Measurements from ENCODE around the gene SULT4A1. TPM values are rescaled to one million over a fixed set of nuclear protein-coding genes. Genes with fewer than 3 reads are reported as not detected.

The SULT4A1 gene
- total RNA-seq, 2 donors from 2014 or later = not detected

- H3K4me3 Mint-ChIP-seq = no peak overlapping the region
- no peak overlapping the region for H3K27ac Mint-ChIP-seq
Observed at GRCh38 chr22:43840431-43840830, 21.9 kb downstream of the SULT4A1 start.

GRCh38 chr22:43839781-43840180, 22.5 kb downstream of the SULT4A1 start:
- Mint-ChIP-seq H3K27ac (no peak overlapping the region), H3K4me3 (no peak overlapping the region), H3K36me3 (no peaks in the 10 kb centered on the region), H3K4me1 (ENCODE audit: low read depth in 2 of 2) (no peaks in the 10 kb centered on the region), H3K9me3 (no peaks in the 10 kb centered on the region), H3K27me3 (no peaks in the 10 kb centered on the region)
- DNase-seq (ENCODE audit: low spot score) (no peak), ATAC-seq (no peak)

More at GRCh38 chr22:43840431-43840830, 21.9 kb downstream of the SULT4A1 start:
- Mint-ChIP-seq H3K27me3 (no peaks in the 10 kb centered on the region), H3K4me1 (ENCODE audit: low read depth in 2 of 2) (no peaks in the 10 kb centered on the region), H3K9me3 (no peaks in the 10 kb centered on the region), H3K36me3 (no peaks in the 10 kb centered on the region)
- no peak for DNase-seq (ENCODE audit: low spot score)
- ATAC-seq = no peak

GRCh38 chr22:43838571-43839307, 23.6 kb downstream of the SULT4A1 start:
- DNase-seq (ENCODE audit: low spot score) (no peak), ATAC-seq (no peak)
- Mint-ChIP-seq H3K9me3 (no peaks in the 10 kb centered on the region), H3K27ac (no peak overlapping the region), H3K4me1 (ENCODE audit: low read depth in 2 of 2) (no peaks in the 10 kb centered on the region), H3K36me3 (no peaks in the 10 kb centered on the region), H3K27me3 (no peaks in the 10 kb centered on the region), H3K4me3 (no peak overlapping the region)

- no peaks in the 10 kb centered on the region for H3K36me3 Mint-ChIP-seq
- DNase-seq (ENCODE audit: low spot score) (no peak), ATAC-seq (peak in 1 of 2 donors; percentile 12)
- H3K4me1 Mint-ChIP-seq (ENCODE audit: low read depth in 2 of 2) = no peaks in the 10 kb centered on the region
- H3K27me3 Mint-ChIP-seq = no peaks in the 10 kb centered on the region
- no peak overlapping the region for H3K4me3 Mint-ChIP-seq
- no peak overlapping the region for H3K27ac Mint-ChIP-seq
- H3K9me3 Mint-ChIP-seq = no peaks in the 10 kb centered on the region
Observed at GRCh38 chr22:43838161-43838560, 24.2 kb downstream of the SULT4A1 start.

- DNase-seq (ENCODE audit: low spot score) = no peak
- Mint-ChIP-seq H3K27me3 (peaks cover 0 to 3% of the 10 kb centered on the region in 2 donors), H3K4me3 (no peak overlapping the region), H3K27ac (no peak overlapping the region), H3K9me3 (no peaks in the 10 kb centered on the region), H3K4me1 (ENCODE audit: low read depth in 2 of 2) (no peaks in the 10 kb centered on the region), H3K36me3 (no peaks in the 10 kb centered on the region)
- ATAC-seq = no peak
Observed at GRCh38 chr22:43837666-43838065, 24.6 kb downstream of the SULT4A1 start.

DNA sequence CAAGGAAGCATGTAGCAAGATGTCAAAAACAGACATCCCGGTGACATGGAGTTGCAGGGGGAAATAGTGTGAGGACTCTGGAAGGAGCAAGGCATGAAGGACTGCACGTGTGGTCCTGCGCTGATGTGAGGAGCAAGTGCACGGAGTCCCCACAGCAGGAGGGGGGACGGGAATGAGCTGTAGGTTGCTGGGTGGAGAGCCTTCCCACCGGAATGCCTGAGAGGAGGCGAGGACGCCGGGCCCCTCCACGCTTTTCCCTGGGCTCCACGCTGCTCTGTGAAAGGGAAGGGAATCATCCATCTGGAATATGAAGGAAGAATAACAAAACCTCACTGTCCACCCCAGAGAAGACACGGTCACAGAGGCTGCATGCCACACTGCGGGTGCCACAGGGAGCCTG, 26.6 kb downstream of the SULT4A1 start:
- DNase-seq (ENCODE audit: low spot score) = no peak
- no peak overlapping the region for H3K27ac Mint-ChIP-seq
- ATAC-seq = no peak

DNA sequence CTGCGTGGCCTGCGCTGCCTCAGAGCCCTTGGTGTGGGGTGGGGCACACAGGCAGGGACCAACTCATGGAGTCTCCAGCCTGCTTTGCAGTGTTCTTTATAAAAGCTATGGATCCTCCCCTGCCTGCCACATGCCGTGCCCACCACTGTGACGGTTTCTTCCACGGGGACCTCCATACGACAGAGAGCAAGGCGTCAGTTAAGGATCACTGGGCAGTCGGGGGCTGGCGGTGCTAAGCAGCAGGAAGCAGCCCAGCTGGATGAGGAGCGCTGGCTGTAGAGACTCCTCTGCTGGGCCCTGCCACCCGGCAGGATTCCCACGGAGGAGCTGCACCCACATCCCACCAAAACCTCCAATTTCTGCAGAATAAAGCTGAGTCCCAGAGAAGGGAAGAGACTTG, 27.1 kb downstream of the SULT4A1 start:
- H3K9me3 Mint-ChIP-seq = no peaks in the 10 kb centered on the region
- DNase-seq (ENCODE audit: low spot score) (no peak), ATAC-seq (no peak)
- no peak overlapping the region for H3K4me3 Mint-ChIP-seq
- no peaks in the 10 kb centered on the region for H3K4me1 Mint-ChIP-seq (ENCODE audit: low read depth in 2 of 2)
- H3K36me3 Mint-ChIP-seq = no peaks in the 10 kb centered on the region
- H3K27me3 Mint-ChIP-seq = peaks cover 0 to 3% of the 10 kb centered on the region in 2 donors
- H3K27ac Mint-ChIP-seq = no peak overlapping the region

More for the DNA sequence above, 26.6 kb downstream of the SULT4A1 start:
- H3K36me3 Mint-ChIP-seq = no peaks in the 10 kb centered on the region
- H3K27me3 Mint-ChIP-seq = peaks cover 0 to 3% of the 10 kb centered on the region in 2 donors
- H3K9me3 Mint-ChIP-seq = no peaks in the 10 kb centered on the region
- H3K4me3 Mint-ChIP-seq = no peak overlapping the region
- no peaks in the 10 kb centered on the region for H3K4me1 Mint-ChIP-seq (ENCODE audit: low read depth in 2 of 2)

DNA sequence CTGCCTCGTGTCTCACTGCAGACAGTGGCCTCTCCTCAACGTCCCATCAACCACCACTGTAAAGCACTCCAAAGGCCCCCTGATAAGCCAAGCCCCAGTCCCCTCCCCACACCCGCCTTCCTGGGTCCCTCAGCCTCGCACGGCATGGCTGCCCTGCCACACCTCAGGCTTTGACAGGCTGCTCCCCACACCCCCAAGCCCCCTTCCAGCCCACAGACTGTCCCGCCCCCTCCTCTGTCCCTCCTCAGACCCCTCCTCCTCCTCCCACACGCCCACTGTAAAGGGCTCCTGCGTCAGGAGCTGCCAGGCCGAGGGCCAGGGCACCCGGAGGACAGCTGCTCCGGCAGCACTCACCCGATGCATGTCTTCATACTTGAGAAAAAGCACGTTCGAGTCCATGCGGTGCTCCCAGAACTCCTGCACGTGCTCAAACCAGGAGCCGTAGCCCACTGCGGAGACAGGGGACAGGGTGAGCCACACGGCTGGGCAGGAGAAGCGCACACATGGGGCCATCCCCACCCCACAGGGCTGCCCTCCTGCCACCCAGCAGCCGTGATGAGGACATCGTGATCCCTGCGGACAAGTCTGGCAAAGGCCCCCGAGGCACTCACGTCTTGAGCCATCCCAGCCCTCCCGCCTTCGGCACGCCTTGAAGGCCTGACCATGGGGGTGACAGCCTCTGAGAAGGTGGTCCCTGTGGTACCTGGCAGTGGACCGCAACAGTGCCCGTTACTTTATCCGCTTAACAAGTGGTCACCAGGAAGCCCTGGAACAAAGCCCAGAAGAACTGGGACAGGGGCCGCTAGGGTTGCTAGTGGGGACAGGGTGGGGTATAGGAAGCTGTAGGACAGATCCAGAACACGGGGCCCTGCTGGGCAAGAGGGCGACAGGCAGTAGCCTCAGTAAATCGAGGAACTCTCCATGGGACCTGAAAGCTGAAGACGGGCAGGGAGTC, 28.8 kb downstream of the SULT4A1 start:
- Mint-ChIP-seq H3K4me3 (no peak overlapping the region), H3K27me3 (peaks cover 0 to 3% of the 10 kb centered on the region in 2 donors), H3K9me3 (no peaks in the 10 kb centered on the region), H3K36me3 (no peaks in the 10 kb centered on the region), H3K27ac (no peak overlapping the region), H3K4me1 (ENCODE audit: low read depth in 2 of 2) (no peaks in the 10 kb centered on the region)
- no peak for ATAC-seq
- DNase-seq (ENCODE audit: low spot score) = no peak

GRCh38 chr22:43832393-43833265, 29.7 kb downstream of the SULT4A1 start:
- Mint-ChIP-seq H3K27me3 (peaks cover 0 to 3% of the 10 kb centered on the region in 2 donors), H3K4me1 (ENCODE audit: low read depth in 2 of 2) (no peaks in the 10 kb centered on the region), H3K4me3 (no peak overlapping the region), H3K36me3 (no peaks in the 10 kb centered on the region), H3K27ac (no peak overlapping the region), H3K9me3 (no peaks in the 10 kb centered on the region)
- DNase-seq (ENCODE audit: low spot score) (no peak), ATAC-seq (peak in 1 of 2 donors; percentile 22)

DNA sequence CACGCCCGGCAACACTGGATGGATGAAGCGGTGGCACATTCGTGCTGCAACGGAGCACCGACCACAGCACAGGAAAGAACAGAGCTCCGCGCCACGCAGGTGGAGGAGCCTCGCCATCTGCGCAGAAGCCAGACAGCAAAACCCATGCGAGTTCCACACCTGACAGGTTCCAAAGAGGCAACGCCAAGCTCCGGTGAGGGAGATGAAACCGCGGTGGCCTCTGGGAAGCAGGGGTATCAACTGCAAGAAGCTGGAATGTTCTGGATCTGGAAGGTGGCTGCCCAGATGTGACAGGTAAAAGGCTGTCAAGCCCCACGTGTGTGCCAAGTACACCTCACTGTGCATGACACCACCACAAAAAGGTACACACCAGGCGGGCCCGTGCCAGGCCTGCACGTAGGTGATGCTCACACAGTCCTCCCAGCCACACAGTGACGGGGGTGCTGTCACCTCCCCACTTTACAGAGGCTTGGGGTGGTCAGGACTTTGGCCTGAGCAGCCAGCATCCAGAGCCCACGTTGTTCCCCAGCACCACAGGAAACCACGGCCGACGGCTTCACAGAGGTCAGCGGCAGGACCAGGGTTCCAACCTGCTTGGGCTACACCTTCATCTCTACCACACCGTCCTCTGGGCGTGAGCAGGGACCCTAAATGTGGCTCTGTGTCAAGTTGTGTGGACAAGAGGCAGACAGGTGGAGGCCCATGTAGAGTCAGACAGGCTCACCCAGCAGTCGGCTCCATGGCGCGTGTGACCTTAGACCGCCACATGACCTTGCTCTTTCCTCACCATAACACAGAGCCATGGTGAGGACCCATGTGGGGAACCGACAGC, 30.5 kb downstream of the SULT4A1 start:
- no peak overlapping the region for H3K4me3 Mint-ChIP-seq
- no peak for ATAC-seq
- no peak for DNase-seq (ENCODE audit: low spot score)
- no peaks in the 10 kb centered on the region for H3K4me1 Mint-ChIP-seq (ENCODE audit: low read depth in 2 of 2)
- H3K27me3 Mint-ChIP-seq = peaks cover 0 to 3% of the 10 kb centered on the region in 2 donors
- H3K27ac Mint-ChIP-seq = no peak overlapping the region
- H3K9me3 Mint-ChIP-seq = no peaks in the 10 kb centered on the region
- H3K36me3 Mint-ChIP-seq = no peaks in the 10 kb centered on the region

DNA sequence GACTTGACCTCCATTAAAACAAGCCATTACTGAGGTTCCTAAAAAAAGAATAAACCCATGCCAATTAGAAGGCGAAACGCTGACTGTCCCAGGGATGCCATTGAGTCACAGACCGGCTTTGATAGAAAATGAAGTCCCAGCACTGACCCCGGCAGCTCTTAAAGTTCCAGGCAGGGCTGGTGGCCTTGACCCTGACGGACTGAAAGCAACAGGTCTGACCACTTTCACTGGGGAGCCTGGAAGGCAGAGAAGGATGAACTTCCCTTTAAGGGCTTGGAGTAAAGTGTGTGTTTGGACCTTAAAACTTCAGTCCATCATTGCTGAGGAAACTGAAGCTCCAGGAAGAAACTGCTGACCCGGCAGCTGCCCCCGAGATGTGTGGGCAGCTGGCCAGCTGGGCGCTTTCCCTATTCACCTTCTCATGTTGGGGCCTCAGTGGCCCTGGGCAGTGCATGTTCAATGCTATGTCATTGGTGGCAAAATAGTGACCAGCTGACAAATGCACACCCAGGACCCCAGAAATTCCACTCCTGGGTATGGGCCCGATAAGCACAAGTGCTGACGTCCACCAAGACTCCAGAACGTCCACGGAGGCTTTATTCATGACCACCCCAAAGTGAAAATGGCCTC, 31.3 kb downstream of the SULT4A1 start:
- H3K9me3 Mint-ChIP-seq = no peaks in the 10 kb centered on the region

More for the DNA sequence above, 31.3 kb downstream of the SULT4A1 start:
- H3K4me3 Mint-ChIP-seq = no peak overlapping the region
- ATAC-seq (no peak), DNase-seq (ENCODE audit: low spot score) (no peak)
- H3K27ac Mint-ChIP-seq = no peak overlapping the region
- no peaks in the 10 kb centered on the region for H3K36me3 Mint-ChIP-seq
- peaks cover under 1 to 3% of the 10 kb centered on the region in 2 donors for H3K27me3 Mint-ChIP-seq
- H3K4me1 Mint-ChIP-seq (ENCODE audit: low read depth in 2 of 2) = no peaks in the 10 kb centered on the region

All from natural killer cell treated with Interleukin-12 subunit alpha and Interleukin-12 subunit beta and Interleukin-15 and Interleukin-18, amount 100 ng/mL, for 72 hours (primary cell).